ENCODE data around the gene SLC22A17. TPM values are rescaled to one million over a fixed set of nuclear protein-coding genes. Genes with fewer than 3 reads are reported as not detected.
"Not testable (repeated sequence)": the region's sequence is repeated elsewhere in the genome, so short reads cannot be mapped to it uniquely, and the experiment has no call there.

Gene SLC22A17
- total and polyA plus RNA-seq, 4 donors = 1.1 to 14.6 (median 2.6) TPM

DNA sequence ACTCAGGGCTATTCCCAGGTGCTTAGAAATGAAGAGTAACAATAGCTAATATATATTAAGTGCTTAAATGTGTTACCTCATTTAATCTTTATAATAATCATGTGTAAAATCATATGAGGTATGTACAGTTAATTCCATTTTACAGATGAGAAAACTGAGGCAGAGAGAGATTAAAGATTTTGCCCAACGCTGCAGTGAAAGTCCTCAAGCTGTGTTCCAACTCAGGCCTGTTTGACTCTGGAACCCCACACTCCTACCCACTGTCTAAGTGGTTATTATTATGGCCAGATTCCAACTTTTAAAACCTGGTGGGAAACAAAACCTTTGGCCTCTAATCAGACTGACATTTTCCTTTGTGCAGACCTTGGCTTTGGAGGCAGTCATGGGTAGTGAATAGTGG, 34.3 kb upstream of the SLC22A17 start:
- no peaks in the 10 kb centered on the region for H3K27me3 ChIP-seq (ENCODE audit: control insufficient read depth in 4 of 4, insufficient read depth in 4 of 4, low read length in 3 of 4)
- H3K4me1 ChIP-seq (ENCODE audit: control insufficient read depth in 4 of 4, insufficient read depth in 4 of 4, low read length in 3 of 4) = no peaks in the 10 kb centered on the region
- WGBS = 84% methylated on average over 1 of the region's 1 CpG
- no peaks in the 10 kb centered on the region for H3K36me3 ChIP-seq (ENCODE audit: control insufficient read depth in 4 of 4, insufficient read depth in 3 of 4, low read depth in 1 of 4, low read length in 3 of 4)
- DNase-seq (ENCODE audit: low spot score) = no peak
- H3K9me3 ChIP-seq (ENCODE audit: control insufficient read depth in 4 of 4, low read length in 3 of 4) = no peaks in the 10 kb centered on the region
- H3K27ac ChIP-seq (ENCODE audit: low read depth in 1 of 2, low read length in 2 of 2) = no peak overlapping the region
- no peak overlapping the region for H3K9ac ChIP-seq (ENCODE audit: low read depth in 1 of 2, low read length in 2 of 2)
- no peak overlapping the region for H3K4me3 ChIP-seq (ENCODE audit: low read depth in 1 of 3, low read length in 3 of 3)
- TF ChIP-seq NR2F2 (IDR thresholded peaks at IDR 0.05) = no peak
- TF ChIP-seq HNF4G (IDR thresholded peaks at IDR 0.05) = no peak
- TF ChIP-seq, protein P1, sequence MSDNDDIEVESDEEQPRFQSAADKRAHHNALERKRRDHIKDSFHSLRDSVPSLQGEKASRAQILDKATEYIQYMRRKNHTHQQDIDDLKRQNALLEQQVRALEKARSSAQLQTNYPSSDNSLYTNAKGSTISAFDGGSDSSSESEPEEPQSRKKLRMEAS (IDR thresholded peaks at IDR 0.05) = no peak
- TF ChIP-seq RAD21 (IDR thresholded peaks at IDR 0.05) = no peak
- TF ChIP-seq, protein P2, sequence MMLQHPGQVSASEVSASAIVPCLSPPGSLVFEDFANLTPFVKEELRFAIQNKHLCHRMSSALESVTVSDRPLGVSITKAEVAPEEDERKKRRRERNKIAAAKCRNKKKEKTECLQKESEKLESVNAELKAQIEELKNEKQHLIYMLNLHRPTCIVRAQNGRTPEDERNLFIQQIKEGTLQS (IDR thresholded peaks at IDR 0.05) = no peak
- no peak for TF ChIP-seq TAF1 (conservative IDR thresholded peaks at IDR 0.05)
- no peak for TF ChIP-seq FOXA1 (IDR thresholded peaks at IDR 0.05)
- no peak for TF ChIP-seq HNF4A (conservative IDR thresholded peaks at IDR 0.05)

DNA sequence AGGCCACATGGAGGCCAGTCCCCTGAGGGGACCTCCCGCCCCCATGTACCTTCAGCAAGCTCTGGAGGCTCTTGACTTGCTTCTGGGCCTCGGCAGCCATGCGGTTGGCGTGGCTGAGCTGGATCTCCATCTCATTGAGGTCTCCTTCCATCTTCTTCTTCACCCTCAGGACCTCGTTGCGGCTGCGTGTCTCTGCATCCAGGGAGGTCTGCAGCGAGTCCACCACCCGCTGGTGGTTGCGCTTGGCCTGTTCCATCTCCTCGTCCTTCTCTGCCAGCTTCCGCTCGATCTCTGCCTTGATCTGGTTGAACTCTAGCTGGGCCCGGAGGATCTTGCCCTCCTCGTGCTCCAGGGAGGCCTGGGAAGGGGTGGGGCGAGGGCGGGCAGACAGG, 33.6 kb upstream of the SLC22A17 start:
- not testable (repeated sequence) for H3K27ac ChIP-seq (ENCODE audit: low read depth in 1 of 2, low read length in 2 of 2); H3K9ac ChIP-seq (ENCODE audit: low read depth in 1 of 2, low read length in 2 of 2); H3K27me3 ChIP-seq (ENCODE audit: control insufficient read depth in 4 of 4, insufficient read depth in 4 of 4, low read length in 3 of 4); H3K36me3 ChIP-seq (ENCODE audit: control insufficient read depth in 4 of 4, insufficient read depth in 3 of 4, low read depth in 1 of 4, low read length in 3 of 4); DNase-seq (ENCODE audit: low spot score); H3K4me3 ChIP-seq (ENCODE audit: low read depth in 1 of 3, low read length in 3 of 3); H3K4me1 ChIP-seq (ENCODE audit: control insufficient read depth in 4 of 4, insufficient read depth in 4 of 4, low read length in 3 of 4); H3K9me3 ChIP-seq (ENCODE audit: control insufficient read depth in 4 of 4, low read length in 3 of 4)
- 81% methylated on average over 17 of the region's 17 CpGs for WGBS

DNA sequence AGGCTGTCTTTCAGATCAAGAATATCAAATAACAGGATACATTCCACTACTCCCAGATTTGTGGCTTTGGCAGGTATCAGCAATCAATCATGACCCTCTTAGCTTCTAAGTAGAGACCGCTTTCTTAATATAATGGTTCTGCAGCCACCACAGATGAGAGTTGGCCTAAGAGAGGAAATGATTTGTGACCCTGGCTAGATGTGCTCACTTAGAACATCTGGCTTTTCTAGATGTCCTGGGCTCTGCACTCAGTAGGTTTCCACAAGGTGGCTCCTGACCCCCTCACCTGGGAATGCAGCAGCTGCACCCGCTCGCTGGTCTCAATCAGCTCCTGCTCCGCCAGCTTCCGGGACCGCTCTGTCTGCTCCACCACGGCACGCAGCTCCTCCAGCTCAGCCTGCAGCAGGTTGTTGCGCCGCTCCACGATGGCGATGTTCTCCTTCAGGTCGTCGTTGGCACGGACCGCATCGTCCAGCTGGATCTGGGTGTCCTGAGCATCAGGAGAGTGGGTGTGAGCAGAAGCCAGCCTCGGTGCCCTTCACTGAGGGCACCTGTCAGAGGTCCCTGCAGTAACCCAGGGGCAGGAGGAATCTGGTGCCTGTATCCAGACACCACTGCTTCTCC, 33.1 kb upstream of the SLC22A17 start:
- Histone ChIP-seq H3K9ac (ENCODE audit: low read depth in 1 of 2, low read length in 2 of 2) (no peak overlapping the region), H3K36me3 (ENCODE audit: control insufficient read depth in 4 of 4, insufficient read depth in 3 of 4, low read depth in 1 of 4, low read length in 3 of 4) (no peaks in the 10 kb centered on the region), H3K9me3 (ENCODE audit: control insufficient read depth in 4 of 4, low read length in 3 of 4) (no peaks in the 10 kb centered on the region), H3K27me3 (ENCODE audit: control insufficient read depth in 4 of 4, insufficient read depth in 4 of 4, low read length in 3 of 4) (no peaks in the 10 kb centered on the region), H3K4me3 (ENCODE audit: low read depth in 1 of 3, low read length in 3 of 3) (no peak overlapping the region), H3K27ac (ENCODE audit: low read depth in 1 of 2, low read length in 2 of 2) (no peak overlapping the region), H3K4me1 (ENCODE audit: control insufficient read depth in 4 of 4, insufficient read depth in 4 of 4, low read length in 3 of 4) (no peaks in the 10 kb centered on the region)
- 83% methylated on average over 18 of the region's 18 CpGs for WGBS
- TF ChIP-seq, protein P1 (IDR thresholded peaks at IDR 0.05) = no peak
- no peak for TF ChIP-seq JUND (IDR thresholded peaks at IDR 0.05)
- TF ChIP-seq, protein P3, sequence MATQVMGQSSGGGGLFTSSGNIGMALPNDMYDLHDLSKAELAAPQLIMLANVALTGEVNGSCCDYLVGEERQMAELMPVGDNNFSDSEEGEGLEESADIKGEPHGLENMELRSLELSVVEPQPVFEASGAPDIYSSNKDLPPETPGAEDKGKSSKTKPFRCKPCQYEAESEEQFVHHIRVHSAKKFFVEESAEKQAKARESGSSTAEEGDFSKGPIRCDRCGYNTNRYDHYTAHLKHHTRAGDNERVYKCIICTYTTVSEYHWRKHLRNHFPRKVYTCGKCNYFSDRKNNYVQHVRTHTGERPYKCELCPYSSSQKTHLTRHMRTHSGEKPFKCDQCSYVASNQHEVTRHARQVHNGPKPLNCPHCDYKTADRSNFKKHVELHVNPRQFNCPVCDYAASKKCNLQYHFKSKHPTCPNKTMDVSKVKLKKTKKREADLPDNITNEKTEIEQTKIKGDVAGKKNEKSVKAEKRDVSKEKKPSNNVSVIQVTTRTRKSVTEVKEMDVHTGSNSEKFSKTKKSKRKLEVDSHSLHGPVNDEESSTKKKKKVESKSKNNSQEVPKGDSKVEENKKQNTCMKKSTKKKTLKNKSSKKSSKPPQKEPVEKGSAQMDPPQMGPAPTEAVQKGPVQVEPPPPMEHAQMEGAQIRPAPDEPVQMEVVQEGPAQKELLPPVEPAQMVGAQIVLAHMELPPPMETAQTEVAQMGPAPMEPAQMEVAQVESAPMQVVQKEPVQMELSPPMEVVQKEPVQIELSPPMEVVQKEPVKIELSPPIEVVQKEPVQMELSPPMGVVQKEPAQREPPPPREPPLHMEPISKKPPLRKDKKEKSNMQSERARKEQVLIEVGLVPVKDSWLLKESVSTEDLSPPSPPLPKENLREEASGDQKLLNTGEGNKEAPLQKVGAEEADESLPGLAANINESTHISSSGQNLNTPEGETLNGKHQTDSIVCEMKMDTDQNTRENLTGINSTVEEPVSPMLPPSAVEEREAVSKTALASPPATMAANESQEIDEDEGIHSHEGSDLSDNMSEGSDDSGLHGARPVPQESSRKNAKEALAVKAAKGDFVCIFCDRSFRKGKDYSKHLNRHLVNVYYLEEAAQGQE (IDR thresholded peaks at IDR 0.05) = no peak
- TF ChIP-seq, protein P4, sequence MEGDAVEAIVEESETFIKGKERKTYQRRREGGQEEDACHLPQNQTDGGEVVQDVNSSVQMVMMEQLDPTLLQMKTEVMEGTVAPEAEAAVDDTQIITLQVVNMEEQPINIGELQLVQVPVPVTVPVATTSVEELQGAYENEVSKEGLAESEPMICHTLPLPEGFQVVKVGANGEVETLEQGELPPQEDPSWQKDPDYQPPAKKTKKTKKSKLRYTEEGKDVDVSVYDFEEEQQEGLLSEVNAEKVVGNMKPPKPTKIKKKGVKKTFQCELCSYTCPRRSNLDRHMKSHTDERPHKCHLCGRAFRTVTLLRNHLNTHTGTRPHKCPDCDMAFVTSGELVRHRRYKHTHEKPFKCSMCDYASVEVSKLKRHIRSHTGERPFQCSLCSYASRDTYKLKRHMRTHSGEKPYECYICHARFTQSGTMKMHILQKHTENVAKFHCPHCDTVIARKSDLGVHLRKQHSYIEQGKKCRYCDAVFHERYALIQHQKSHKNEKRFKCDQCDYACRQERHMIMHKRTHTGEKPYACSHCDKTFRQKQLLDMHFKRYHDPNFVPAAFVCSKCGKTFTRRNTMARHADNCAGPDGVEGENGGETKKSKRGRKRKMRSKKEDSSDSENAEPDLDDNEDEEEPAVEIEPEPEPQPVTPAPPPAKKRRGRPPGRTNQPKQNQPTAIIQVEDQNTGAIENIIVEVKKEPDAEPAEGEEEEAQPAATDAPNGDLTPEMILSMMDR (IDR thresholded peaks at IDR 0.05; ENCODE audit: low read depth, low read length, missing input control) = no peak
- no peak for TF ChIP-seq SP1 (IDR thresholded peaks at IDR 0.05)
- TF ChIP-seq TAF1 (conservative IDR thresholded peaks at IDR 0.05) = no peak
- no peak for TF ChIP-seq EGR1 (IDR thresholded peaks at IDR 0.05; ENCODE audit: low read depth in 2 of 2)
- no peak for DNase-seq (ENCODE audit: low spot score)
